GM19238 (cell line): ENCODE results near the gene CCDC32.

Source experiments
- DNase-seq: peaks from one replicate; pipeline ENCODE4 v3.0.0; 2011; ENCODE audit warnings: low spot score; ENCODE audit not compliant: insufficient read length

Gene CCDC32

DNA sequence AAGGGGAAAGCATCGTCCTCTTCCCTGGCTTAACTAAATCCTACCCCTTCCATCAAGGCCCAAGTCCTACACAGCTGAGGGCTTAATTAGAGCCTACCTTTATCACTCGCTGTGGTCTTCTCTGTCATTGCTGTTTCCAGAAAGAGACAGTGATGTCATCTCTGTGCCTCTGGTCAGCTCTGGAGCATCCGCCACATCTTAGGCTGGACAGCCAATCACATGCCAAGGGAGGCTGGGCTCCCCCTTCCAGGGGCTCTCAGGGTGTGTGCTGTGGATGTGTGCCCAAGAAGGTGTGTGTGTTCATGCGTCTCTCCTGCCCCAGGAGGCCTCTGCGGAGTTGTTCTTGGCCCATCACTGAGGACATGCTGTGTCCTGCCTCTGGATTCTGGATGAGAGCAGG is 51.2 kb downstream of the CCDC32 start:
- DNase-seq: no peak

DNA sequence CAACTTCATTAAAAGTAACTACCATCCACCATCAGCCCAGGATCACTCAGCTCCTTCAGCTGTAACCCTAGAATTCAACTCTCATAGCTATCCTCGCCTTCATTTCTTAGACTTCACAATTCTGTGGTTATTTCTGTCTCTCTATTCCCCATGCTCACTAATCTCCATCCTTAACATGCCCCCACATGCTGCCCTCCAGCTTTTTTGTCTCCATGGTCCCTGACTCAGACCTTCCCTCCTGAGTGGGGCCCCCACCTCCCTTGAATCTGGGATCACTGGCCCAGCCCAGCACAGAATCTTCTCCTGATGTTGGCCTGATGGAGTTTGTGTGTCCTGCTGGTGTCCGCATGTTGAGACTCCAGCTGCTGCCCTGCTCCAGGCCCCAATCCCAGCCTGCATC is 52.4 kb downstream of the CCDC32 start:
- DNase-seq: no peak

DNA sequence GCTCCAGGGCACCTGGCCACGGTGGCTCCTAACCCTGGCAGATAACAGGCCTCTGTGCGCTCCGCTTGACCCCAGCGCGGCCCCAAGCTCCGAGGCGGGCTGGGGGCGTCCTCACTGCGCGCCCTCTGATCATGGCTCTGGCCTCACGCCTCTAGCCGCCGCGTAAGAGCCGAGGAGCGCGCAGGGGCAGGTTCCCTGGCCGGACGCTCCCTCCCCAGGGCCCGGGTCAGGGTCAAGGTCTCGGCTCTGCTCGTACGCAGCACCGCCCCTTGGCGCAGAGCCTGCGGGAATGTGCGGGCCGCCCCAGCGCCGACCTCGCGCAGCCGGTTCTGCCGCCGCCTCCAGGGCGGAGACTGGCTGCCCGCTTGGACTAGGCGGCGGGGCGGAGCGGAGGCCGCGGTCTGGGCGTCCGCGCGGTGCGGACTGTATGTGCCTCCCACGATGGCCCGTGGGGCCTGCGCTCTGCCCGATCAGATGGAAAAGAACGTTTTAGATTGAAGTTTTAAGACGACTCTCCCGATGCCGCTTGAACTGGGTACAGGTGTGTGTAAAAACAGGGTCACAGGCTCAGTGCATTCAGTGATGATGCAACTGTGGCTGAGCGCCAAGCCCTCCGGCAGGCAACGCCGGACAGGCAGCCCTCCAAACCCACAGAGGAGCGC is 53.2 kb downstream of the CCDC32 start:
- DNase-seq: peak; percentile 48

DNA sequence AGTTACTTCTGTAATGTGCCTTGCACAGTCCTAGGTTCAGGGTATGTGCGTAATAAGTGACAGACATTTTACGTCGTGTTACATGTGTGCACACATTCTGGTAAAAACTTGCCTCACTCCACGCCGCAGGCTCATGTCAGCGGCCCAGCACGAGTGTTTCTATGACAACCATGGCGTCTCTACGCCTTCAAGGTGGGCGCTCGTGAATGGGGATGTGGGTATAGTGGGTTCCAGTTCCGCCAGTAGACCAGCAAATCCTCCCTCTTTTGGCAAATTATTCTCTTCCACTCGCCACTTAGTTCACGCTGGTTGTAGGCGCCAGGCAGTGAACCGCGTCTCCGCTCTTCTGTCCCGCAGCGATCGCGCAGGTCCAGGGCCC is 53.8 kb downstream of the CCDC32 start:
- no peak for DNase-seq

DNA sequence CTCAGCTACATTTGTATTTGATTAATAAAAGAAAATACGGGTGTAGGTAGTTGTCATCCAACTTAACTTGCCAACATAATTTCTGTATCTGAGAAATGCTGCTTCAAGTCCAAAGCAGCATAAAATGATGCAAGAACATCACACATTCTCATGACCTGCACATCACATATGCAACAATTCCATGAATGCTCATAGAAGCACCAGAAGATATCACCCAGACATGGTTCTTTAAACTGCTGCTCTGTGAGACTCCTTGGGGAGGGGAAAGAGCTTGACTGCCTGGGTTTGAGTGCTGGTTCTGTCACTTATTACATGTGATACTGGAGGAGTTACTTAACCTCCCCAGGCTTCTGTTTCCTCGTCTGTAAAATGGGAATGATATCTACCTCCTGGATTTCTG is 54.6 kb downstream of the CCDC32 start:
- DNase-seq: no peak

DNA sequence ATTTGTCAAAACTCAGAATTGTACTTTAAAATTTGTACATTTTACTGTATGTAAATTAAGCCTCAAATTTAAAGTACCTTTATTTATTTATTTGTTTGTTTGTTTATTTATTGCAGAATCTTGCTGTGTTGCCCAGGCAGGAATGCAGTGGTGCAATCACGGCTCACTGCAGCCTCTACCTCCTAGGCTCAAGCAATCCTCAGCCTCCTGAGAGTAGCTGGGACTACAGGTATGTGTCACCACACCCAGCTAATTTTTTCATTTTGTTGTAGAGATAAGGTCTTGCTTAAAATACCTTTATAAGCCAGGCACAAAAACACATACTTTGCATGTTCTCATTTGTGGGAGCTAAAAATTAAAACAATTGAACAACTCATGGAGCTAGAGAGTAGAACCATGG is 56.6 kb downstream of the CCDC32 start:
- DNase-seq: no peak

DNA sequence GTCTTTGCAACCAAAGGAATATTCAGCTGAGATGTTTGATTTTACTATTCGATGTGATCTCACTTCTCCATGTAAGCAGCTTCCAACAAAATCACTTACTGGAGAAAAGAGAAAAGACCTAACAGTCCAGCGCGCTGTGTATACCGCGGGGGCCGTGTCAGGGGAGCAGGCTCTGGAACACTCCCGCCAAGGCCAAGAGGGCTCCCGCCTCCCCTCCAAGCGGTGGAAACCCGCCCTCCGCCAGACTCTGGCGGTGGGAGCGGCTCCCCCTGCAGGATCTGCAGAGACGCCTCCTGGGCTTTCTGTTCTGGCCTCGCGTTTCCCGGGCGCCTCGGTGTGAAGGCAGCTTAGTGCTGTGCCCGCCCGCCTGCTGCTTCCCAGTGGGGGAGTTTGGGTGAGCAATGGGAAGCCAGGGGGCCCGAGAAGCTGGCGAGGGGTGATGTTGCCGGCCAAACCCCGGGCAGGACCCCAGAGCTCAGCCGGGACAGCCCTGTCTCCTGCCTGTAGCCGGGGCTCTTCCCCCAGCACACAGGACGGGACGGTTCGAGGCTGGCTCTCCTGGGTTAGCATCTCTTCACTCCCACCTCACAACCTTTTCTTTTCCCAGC is 57.8 kb downstream of the CCDC32 start:
- DNase-seq: peak; percentile 69
